HUES64 (cell line): ENCODE data around the gene TDG. TPM values are rescaled to one million over a fixed set of nuclear protein-coding genes. Genes with fewer than 3 reads are reported as not detected.

Source experiments
- H3K27ac ChIP-seq: 2 replicates; pipeline ENCODE4 v1.7.0; 2013; ENCODE audit warnings: low read depth, low read length, inconsistent platforms
- H3K27me3 ChIP-seq: 2 replicates; pipeline ENCODE4 v1.6.1; 2013; ENCODE audit warnings: mild to moderate bottlenecking, low read length; ENCODE audit not compliant: insufficient read depth
- H3K36me3 ChIP-seq: 2 replicates; pipeline ENCODE4 v1.6.1; 2013; ENCODE audit warnings: mild to moderate bottlenecking, low read length; ENCODE audit not compliant: insufficient read depth
- H3K4me1 ChIP-seq: 2 replicates; pipeline ENCODE4 v1.6.1; 2013; ENCODE audit warnings: mild to moderate bottlenecking, low read length, moderate library complexity; ENCODE audit not compliant: insufficient read depth
- H3K4me3 ChIP-seq: 2 replicates; pipeline ENCODE4 v1.5.1; 2013; ENCODE audit warnings: mild to moderate bottlenecking, low read length, moderate library complexity
- H3K9ac ChIP-seq: 2 replicates; pipeline ENCODE4 v1.6.1; 2013; ENCODE audit warnings: mild to moderate bottlenecking, low read depth, low read length
- H3K9me3 ChIP-seq: 2 replicates; pipeline ENCODE4 v1.6.1; 2013; ENCODE audit warnings: low read depth, low read length; ENCODE audit not compliant: insufficient read depth
- WGBS: fragments of 150-250, 120-280 bp; methylation state at CpG from one replicate; pipeline ENCODE4 v1.1.7; 2013; ENCODE audit warnings: missing lambda C conversion rate; 5-methylcytosine and 5-hydroxymethylcytosine counted together
- polyA plus RNA-seq, 2 experiments: library from polyadenylated mRNA; stranded (reverse); fragments of 50-300 nt; gene quantifications; one replicate each; pipeline ENCODE4 v1.2.3, GENCODE V29; 2013

TDG gene
- 68.7 TPM for polyA plus RNA-seq (2013, experiment 1 of 2)
- polyA plus RNA-seq (2013, experiment 2 of 2): 57.9 TPM

- WGBS: 3% methylated on average over 61 of the region's 64 CpGs
- peaks cover 15% of the 10 kb centered on the region for H3K4me1 ChIP-seq
Measured at GRCh38 chr12:103965590-103966504, at the start of gene TDG. Gene TDG (plus strand): TSS chr12:103965872. CDS start chr12:103966038, 166 bp downstream.

GRCh38 chr12:103917873-103918272, 47.8 kb upstream of the TDG start:
- Histone ChIP-seq H3K4me3 (no peak overlapping the region), H3K9ac (no peak overlapping the region), H3K27ac (no peak overlapping the region), H3K36me3 (no peaks in the 10 kb centered on the region), H3K9me3 (0 out of 2 replicates have a peak, but pooled peaks cover 3% of the 10 kb centered on the region), H3K4me1 (no peaks in the 10 kb centered on the region), H3K27me3 (no peaks in the 10 kb centered on the region)
- no CpG with 5 or more reads among the region's 3 CpGs for WGBS

More at GRCh38 chr12:103965590-103966504, at the start of gene TDG:
- Histone ChIP-seq H3K9ac (peak within 1 kb of the TSS; percentile 96), H3K4me3 (peak within 1 kb of the TSS; percentile 87), H3K27me3 (no peaks in the 10 kb centered on the region), H3K9me3 (no peaks in the 10 kb centered on the region), H3K27ac (peak within 1 kb of the TSS; percentile 96), H3K36me3 (peaks cover 32% of the 10 kb centered on the region)

GRCh38 chr12:103924761-103925641, 40.7 kb upstream of the TDG start:
- Histone ChIP-seq H3K27me3 (no peaks in the 10 kb centered on the region), H3K4me3 (no peak overlapping the region), H3K27ac (no peak overlapping the region), H3K4me1 (peaks cover 6% of the 10 kb centered on the region; the same call in 1 of the 2 replicates), H3K9ac (no peak overlapping the region), H3K9me3 (no peaks in the 10 kb centered on the region), H3K36me3 (no peaks in the 10 kb centered on the region)
- WGBS: 81% methylated on average over 9 of the region's 9 CpGs

GRCh38 chr12:103928682-103929045, 37.0 kb upstream of the TDG start:
- Histone ChIP-seq H3K9ac (peak overlapping the region; percentile 88), H3K4me3 (peak overlapping the region; percentile 81), H3K9me3 (no peaks in the 10 kb centered on the region), H3K27ac (peak overlapping the region; percentile 84), H3K4me1 (peaks cover 18% of the 10 kb centered on the region), H3K27me3 (no peaks in the 10 kb centered on the region), H3K36me3 (peaks cover 25% of the 10 kb centered on the region)
- WGBS: 44% methylated on average over 12 of the region's 12 CpGs

- no peaks in the 10 kb centered on the region for H3K27me3 ChIP-seq
- peak overlapping the region; percentile 88 for H3K9ac ChIP-seq
- WGBS: under 1% methylated on average over 37 of the region's 37 CpGs
- peaks cover 30% of the 10 kb centered on the region for H3K36me3 ChIP-seq
- H3K9me3 ChIP-seq: no peaks in the 10 kb centered on the region
- H3K4me1 ChIP-seq: peaks cover 18% of the 10 kb centered on the region
- H3K27ac ChIP-seq: peak overlapping the region; percentile 84
- peak overlapping the region; percentile 81 for H3K4me3 ChIP-seq
Measured at GRCh38 chr12:103929046-103929783, 36.5 kb upstream of the TDG start.

GRCh38 chr12:103929784-103930033, 36.0 kb upstream of the TDG start:
- no peaks in the 10 kb centered on the region for H3K27me3 ChIP-seq
- H3K9me3 ChIP-seq: no peaks in the 10 kb centered on the region
- peak overlapping the region; percentile 88; the same call in 1 of the 2 replicates for H3K9ac ChIP-seq
- H3K27ac ChIP-seq: peak overlapping the region; percentile 84; the same call in 1 of the 2 replicates
- H3K4me1 ChIP-seq: peaks cover 18% of the 10 kb centered on the region
- peaks cover 34% of the 10 kb centered on the region for H3K36me3 ChIP-seq
- peak overlapping the region; percentile 81 for H3K4me3 ChIP-seq
- WGBS: under 1% methylated on average over 16 of the region's 18 CpGs

- H3K4me1 ChIP-seq: peaks cover 18% of the 10 kb centered on the region
Measured at GRCh38 chr12:103930034-103930786, 35.5 kb upstream of the TDG start, which contains the start of gene HSP90B1. Gene HSP90B1 (plus strand): TSS chr12:103930410. CDS start chr12:103930516, 106 bp downstream.

GRCh38 chr12:103930787-103931735, 34.6 kb upstream of the TDG start:
- H3K4me1 ChIP-seq: peaks cover 18% of the 10 kb centered on the region
- H3K4me3 ChIP-seq: peak overlapping the region; percentile 92
- H3K9ac ChIP-seq: peak overlapping the region; percentile 97
- peaks cover 48% of the 10 kb centered on the region for H3K36me3 ChIP-seq
- H3K9me3 ChIP-seq: no peaks in the 10 kb centered on the region
- peak overlapping the region; percentile 80 for H3K27ac ChIP-seq
- 2% methylated on average over 37 of the region's 37 CpGs for WGBS
- H3K27me3 ChIP-seq: no peaks in the 10 kb centered on the region

More at GRCh38 chr12:103930034-103930786, 35.5 kb upstream of the TDG start, which contains the start of gene HSP90B1:
- Histone ChIP-seq H3K27me3 (no peaks in the 10 kb centered on the region), H3K36me3 (peaks cover 39% of the 10 kb centered on the region), H3K9ac (peak within 1 kb of the TSS; percentile 97), H3K9me3 (no peaks in the 10 kb centered on the region), H3K27ac (peak within 1 kb of the TSS; percentile 84), H3K4me3 (peak within 1 kb of the TSS; percentile 92)
- WGBS: under 1% methylated on average over 55 of the region's 56 CpGs

GRCh38 chr12:103933237-103933636, 32.4 kb upstream of the TDG start:
- Histone ChIP-seq H3K36me3 (peaks cover 69% of the 10 kb centered on the region), H3K4me1 (peaks cover 17% of the 10 kb centered on the region), H3K27me3 (no peaks in the 10 kb centered on the region), H3K27ac (no peak overlapping the region), H3K4me3 (peak overlapping the region; percentile 92; the same call in 1 of the 2 replicates), H3K9ac (peak overlapping the region; percentile 97; the same call in 1 of the 2 replicates), H3K9me3 (no peaks in the 10 kb centered on the region)
- 70% methylated on average over 2 of the region's 2 CpGs for WGBS
